PC-3 (cell line): ENCODE measurements around the gene TNPO3. TPM values are rescaled to one million over a fixed set of nuclear protein-coding genes. Genes with fewer than 3 reads are reported as not detected.

Source experiments
- ATAC-seq: fragments of 200-7000 bp; cut with Tn5 transposase; 2 replicates; pipeline ENCODE4 v1.9.1; 2020; ENCODE audit warnings: mild to moderate bottlenecking, moderate library complexity
- BruUV-seq: library from RNA; stranded (reverse); fragments of 400-500 nt; replicated peaks from 2 replicates; lab custom pipeline; 2021; lab: Mats Ljungman, UMichigan
- CTCF ChIA-PET: fragments of 300-600 bp; sonication (Branson Sonifier 250); formaldehyde crosslinking; loops from one replicate; lab custom pipeline; 2022; ENCODE audit warnings: antibody characterized with exemption; lab: Charles Lee
- POLR2A ChIA-PET: fragments of 300-600 bp; sonication (Branson Sonifier 250); formaldehyde crosslinking; loops from one replicate; lab custom pipeline; 2022; ENCODE audit warnings: antibody characterized with exemption; ENCODE audit not compliant: unreplicated experiment; lab: Charles Lee
- DNase-seq: peaks from one replicate; pipeline ENCODE4 v3.0.0-alpha.2; 2015
- H2AFZ ChIP-seq: fragments of 300-600 bp; sonication (generic); 2 replicates; pipeline ENCODE4 v1.6.0; 2016; ENCODE audit warnings: antibody characterized with exemption, low read length
- H3F3A ChIP-seq: fragments of 300-600 bp; sonication (generic); one replicate; pipeline ENCODE4 v1.6.0; 2017; ENCODE audit warnings: antibody characterized with exemption, low read length, control low read depth, mild to moderate bottlenecking; ENCODE audit not compliant: unreplicated experiment
- H3K27ac ChIP-seq: fragments of 300-600 bp; sonication (generic); 2 replicates; pipeline ENCODE4 v1.5.1; 2016; ENCODE audit warnings: mild to moderate bottlenecking, low read length
- H3K27me3 ChIP-seq: fragments of 300-600 bp; sonication (generic); 2 replicates; pipeline ENCODE4 v1.6.1; 2016; ENCODE audit warnings: low read length, mixed read lengths
- H3K36me3 ChIP-seq: fragments of 300-600 bp; sonication (generic); 2 replicates; pipeline ENCODE4 v1.6.1; 2016; ENCODE audit warnings: low read depth, mixed run types, low read length, mixed read lengths
- H3K4me1 ChIP-seq: fragments of 300-600 bp; sonication (generic); 2 replicates; pipeline ENCODE4 v1.5.1; 2016; ENCODE audit warnings: low read length; ENCODE audit not compliant: insufficient read depth
- H3K4me2 ChIP-seq: fragments of 300-600 bp; sonication (generic); 2 replicates; pipeline ENCODE4 v1.6.0; 2016; ENCODE audit warnings: low read length
- H3K4me3 ChIP-seq: fragments of 300-600 bp; sonication (generic); 2 replicates; pipeline ENCODE4 v1.5.1; 2016; ENCODE audit warnings: mild to moderate bottlenecking, low read length, mixed read lengths
- H3K79me2 ChIP-seq: fragments of 300-600 bp; sonication (generic); 2 replicates; pipeline ENCODE4 v1.6.1; 2017; ENCODE audit warnings: low read length, mixed read lengths
- H3K9ac ChIP-seq: fragments of 300-600 bp; sonication (generic); 2 replicates; pipeline ENCODE4 v1.6.0; 2016; ENCODE audit warnings: mild to moderate bottlenecking, low read length
- H3K9me2 ChIP-seq: fragments of 300-600 bp; sonication (generic); replicated peaks from 2 replicates; pipeline ENCODE4 v1.6.1; 2016; ENCODE audit warnings: mixed run types, low read length, mixed read lengths
- H3K9me3 ChIP-seq: fragments of 300-600 bp; sonication (generic); 2 replicates; pipeline ENCODE4 v1.6.1; 2016; ENCODE audit warnings: low read length, mixed read lengths
- H4K20me1 ChIP-seq: fragments of 300-600 bp; sonication (generic); 2 replicates; pipeline ENCODE4 v1.6.1; 2016; ENCODE audit warnings: low read length, mixed read lengths
- EZH2 ChIP-seq: fragments of 300-600 bp; sonication (generic); IDR thresholded peaks from one replicate; pipeline ENCODE4 v1.6.1; 2017; ENCODE audit warnings: antibody characterized with exemption, mild to moderate bottlenecking, low read length; ENCODE audit not compliant: unreplicated experiment
- EZH2phosphoT487 ChIP-seq: fragments of 300-600 bp; sonication (generic); IDR thresholded peaks from 2 replicates; pipeline ENCODE4 v1.6.1; 2018; ENCODE audit warnings: mild to moderate bottlenecking, antibody characterized with exemption, low read length, borderline replicate concordance
- intact Hi-C: fragments of 100-400 bp; cut with micrococcal nuclease; formaldehyde crosslinking; loops from 2 replicates; pipeline ENCODE4 v1.9.0; 2023
- total RNA-seq: library from RNA; depleted of rRNA; stranded (reverse); fragments of >200 nt; gene quantifications from 2 replicates; pipeline ENCODE4 v1.2.3, GENCODE V29; 2014
- TF ChIP-seq, protein P1 (sequence below): fragments of 300-600 bp; sonication (generic); conservative IDR thresholded peaks from 2 replicates; pipeline ENCODE4 v1.5.1; 2017; ENCODE audit warnings: antibody characterized with exemption, low read depth, mild to moderate bottlenecking, low read length

The TNPO3 gene
- total RNA-seq, 1 experiment from 2014 or later: 55.9 TPM

DNA sequence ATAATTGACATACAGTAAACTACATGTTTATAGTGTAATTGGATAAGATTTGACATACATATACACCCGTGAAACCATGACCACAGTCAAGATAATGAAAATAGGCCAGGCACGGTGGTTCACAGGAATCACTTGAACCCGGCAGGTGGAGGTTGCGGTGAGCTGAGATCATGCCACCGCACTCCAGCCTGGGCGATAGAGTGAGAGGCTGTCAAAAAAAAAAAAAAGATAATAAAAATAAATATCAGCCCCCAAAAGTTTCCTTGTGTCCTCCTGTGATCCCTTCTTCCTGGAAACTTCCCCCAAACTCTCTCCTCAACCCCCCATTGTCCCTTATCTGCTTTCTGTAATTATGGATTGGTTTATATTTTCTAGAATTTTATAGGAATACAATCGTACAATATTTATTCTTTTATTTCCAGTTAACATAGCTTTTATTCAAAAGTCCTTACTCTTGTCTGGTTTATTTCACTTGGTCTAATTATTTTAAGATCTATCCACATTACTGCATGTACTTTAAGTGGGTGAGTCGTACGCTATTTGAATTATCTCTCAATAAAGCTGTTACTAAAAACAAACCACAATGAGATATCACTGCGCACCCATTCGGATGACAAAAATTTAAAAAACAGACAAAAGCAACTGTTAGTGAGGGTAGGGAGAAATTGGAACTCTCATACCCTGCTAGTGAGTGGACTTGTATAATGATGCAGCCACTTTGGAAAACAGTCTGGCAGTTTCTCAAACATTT is 30.1 kb upstream of the TNPO3 start:
- TF ChIP-seq, protein P1, sequence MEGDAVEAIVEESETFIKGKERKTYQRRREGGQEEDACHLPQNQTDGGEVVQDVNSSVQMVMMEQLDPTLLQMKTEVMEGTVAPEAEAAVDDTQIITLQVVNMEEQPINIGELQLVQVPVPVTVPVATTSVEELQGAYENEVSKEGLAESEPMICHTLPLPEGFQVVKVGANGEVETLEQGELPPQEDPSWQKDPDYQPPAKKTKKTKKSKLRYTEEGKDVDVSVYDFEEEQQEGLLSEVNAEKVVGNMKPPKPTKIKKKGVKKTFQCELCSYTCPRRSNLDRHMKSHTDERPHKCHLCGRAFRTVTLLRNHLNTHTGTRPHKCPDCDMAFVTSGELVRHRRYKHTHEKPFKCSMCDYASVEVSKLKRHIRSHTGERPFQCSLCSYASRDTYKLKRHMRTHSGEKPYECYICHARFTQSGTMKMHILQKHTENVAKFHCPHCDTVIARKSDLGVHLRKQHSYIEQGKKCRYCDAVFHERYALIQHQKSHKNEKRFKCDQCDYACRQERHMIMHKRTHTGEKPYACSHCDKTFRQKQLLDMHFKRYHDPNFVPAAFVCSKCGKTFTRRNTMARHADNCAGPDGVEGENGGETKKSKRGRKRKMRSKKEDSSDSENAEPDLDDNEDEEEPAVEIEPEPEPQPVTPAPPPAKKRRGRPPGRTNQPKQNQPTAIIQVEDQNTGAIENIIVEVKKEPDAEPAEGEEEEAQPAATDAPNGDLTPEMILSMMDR: no peak
- TF ChIP-seq EZH2: no peak
- no peak for TF ChIP-seq EZH2phosphoT487
- ATAC-seq (no peak), DNase-seq (no peak)
- H3K9me3 ChIP-seq: no peaks in the 10 kb centered on the region
- no peak overlapping the region for H3K27ac ChIP-seq
- BruUV-seq: no TSS peak
- H3F3A ChIP-seq: no peaks in the 10 kb centered on the region
- H3K36me3 ChIP-seq: no peaks in the 10 kb centered on the region
- no peaks in the 10 kb centered on the region for H3K4me1 ChIP-seq
- CTCF ChIA-PET: no interaction called here
- no peaks in the 10 kb centered on the region for H4K20me1 ChIP-seq
- no peak overlapping the region for H3K4me3 ChIP-seq
- no peaks in the 10 kb centered on the region for H3K9me2 ChIP-seq
- no peak overlapping the region for H2AFZ ChIP-seq
- intact Hi-C loops: no loop called here
- no peak overlapping the region for H3K4me2 ChIP-seq
- no peaks in the 10 kb centered on the region for H3K79me2 ChIP-seq
- H3K27me3 ChIP-seq: no peaks in the 10 kb centered on the region
- H3K9ac ChIP-seq: no peak overlapping the region
- POLR2A ChIA-PET: no interaction called here

DNA sequence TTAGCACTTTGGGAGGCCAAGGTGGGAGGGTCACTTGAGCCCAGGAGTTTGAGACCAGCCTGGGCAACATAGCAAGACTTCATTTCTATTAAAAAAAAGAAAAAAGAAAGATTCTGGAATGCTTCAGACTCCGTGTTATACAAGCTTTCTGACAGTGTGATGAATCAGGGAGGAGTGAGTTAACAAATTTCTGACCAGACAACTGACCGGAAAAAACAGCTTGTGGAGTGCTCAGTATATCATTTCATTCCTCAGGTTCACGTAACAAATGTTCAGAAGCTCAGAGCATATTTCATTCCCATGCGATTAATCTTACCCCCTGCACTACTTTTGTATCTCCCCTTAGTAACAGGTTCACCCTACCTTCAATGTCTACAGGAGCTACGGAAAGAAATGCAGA is 28.6 kb upstream of the TNPO3 start:
- Histone ChIP-seq H3K27ac (no peak overlapping the region), H4K20me1 (no peaks in the 10 kb centered on the region), H3F3A (no peaks in the 10 kb centered on the region), H3K79me2 (no peaks in the 10 kb centered on the region), H3K36me3 (no peaks in the 10 kb centered on the region), H3K9me3 (no peaks in the 10 kb centered on the region), H2AFZ (no peak overlapping the region), H3K4me1 (no peaks in the 10 kb centered on the region), H3K9me2 (no peaks in the 10 kb centered on the region), H3K9ac (no peak overlapping the region), H3K4me2 (no peak overlapping the region), H3K27me3 (no peaks in the 10 kb centered on the region), H3K4me3 (no peak overlapping the region)
- intact Hi-C loops: no loop called here
- ATAC-seq: no peak
- ChIA-PET CTCF (no interaction called here), POLR2A (no interaction called here)
- no TSS peak for BruUV-seq
- DNase-seq: no peak
- TF ChIP-seq EZH2phosphoT487: no peak
- no peak for TF ChIP-seq EZH2
- TF ChIP-seq, protein P1: no peak

DNA sequence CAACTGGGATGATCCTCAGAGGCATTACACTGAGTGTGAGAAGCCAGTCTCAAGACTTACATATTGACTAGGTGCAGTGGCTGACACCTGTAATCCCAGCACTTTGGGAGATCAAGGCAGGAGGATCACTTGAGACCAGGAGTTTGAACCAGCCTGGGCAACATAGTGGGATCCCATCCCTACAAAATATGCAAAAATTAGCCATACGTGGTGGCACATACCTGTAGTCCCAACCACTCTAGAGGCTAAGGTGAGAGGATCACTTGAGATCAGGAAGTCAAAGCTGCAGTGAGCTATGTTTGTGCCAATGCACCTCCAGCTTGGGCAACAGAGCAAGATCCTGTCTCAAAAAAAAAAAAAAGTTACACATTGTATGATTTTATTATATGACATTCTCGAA is 23.5 kb upstream of the TNPO3 start:
- Histone ChIP-seq H3K4me2 (no peak overlapping the region), H3F3A (no peaks in the 10 kb centered on the region), H3K27me3 (no peaks in the 10 kb centered on the region), H3K36me3 (no peaks in the 10 kb centered on the region), H3K4me1 (no peaks in the 10 kb centered on the region), H3K9me3 (no peaks in the 10 kb centered on the region), H3K4me3 (no peak overlapping the region), H4K20me1 (no peaks in the 10 kb centered on the region), H3K79me2 (no peaks in the 10 kb centered on the region), H2AFZ (no peak overlapping the region), H3K9ac (no peak overlapping the region), H3K27ac (no peak overlapping the region), H3K9me2 (no peaks in the 10 kb centered on the region)
- POLR2A ChIA-PET: no interaction called here
- intact Hi-C loops: no loop called here
- CTCF ChIA-PET: no interaction called here
- ATAC-seq: no peak
- DNase-seq: no peak
- TF ChIP-seq EZH2phosphoT487 (no peak), EZH2 (no peak)
- BruUV-seq: no TSS peak
